HepG2 (cell line): ENCODE data around the gene STK39.

ENCODE experiments used
- KDM5A ChIP-seq: fragments of 200-600 bp; sonication (generic); IDR thresholded peaks from 2 replicates; pipeline ENCODE4 v1.7.0; 2018; ENCODE audit warnings: antibody characterized with exemption, mild to moderate bottlenecking, low read length, borderline replicate concordance
- POLR2A ChIP-seq, 2 experiments: IDR thresholded peaks; 2 replicates each; pipeline ENCODE4 v1.6.1; 2011; ENCODE audit warnings: low read depth in 2 of 2, low read length in 2 of 2, mild to moderate bottlenecking in 1 of 2, moderate library complexity in 1 of 2; ENCODE audit not compliant: insufficient read depth in 1 of 2
- REPIN1 ChIP-seq: sonication (generic); formaldehyde crosslinking; IDR thresholded peaks from 2 replicates; pipeline ENCODE4 v1.8.0; 2022; ENCODE audit warnings: missing genetic modification reagents, low read depth, mild to moderate bottlenecking, borderline replicate concordance
- TSC22D2 ChIP-seq: sonication (generic); formaldehyde crosslinking; IDR thresholded peaks from 2 replicates; pipeline ENCODE4 v1.5.1; 2020; ENCODE audit warnings: missing genetic modification reagents, mild to moderate bottlenecking, borderline replicate concordance
- ZBTB21 ChIP-seq: sonication (generic); formaldehyde crosslinking; IDR thresholded peaks from 2 replicates; pipeline ENCODE4 v1.4.0; 2020; ENCODE audit warnings: missing genetic modification reagents
- ZNF251 ChIP-seq: sonication (generic); formaldehyde crosslinking; IDR thresholded peaks from 2 replicates; pipeline ENCODE4 v1.9.0; 2021; ENCODE audit warnings: mild to moderate bottlenecking, missing genetic modification reagents
- ZNF609 ChIP-seq: sonication (generic); formaldehyde crosslinking; IDR thresholded peaks from 2 replicates; pipeline ENCODE4 v1.4.0; 2020; ENCODE audit warnings: mild to moderate bottlenecking, missing genetic modification reagents, borderline replicate concordance

- no peak for TF ChIP-seq KDM5A
- TF ChIP-seq POLR2A (IDR thresholded peaks at IDR 0.05; ENCODE audit: insufficient read depth in 1 of 2, low read depth in 2 of 2, low read length in 2 of 2) = no peak
- no peak for TF ChIP-seq REPIN1 (CRISPR knock-in tag)
- TF ChIP-seq ZNF609 = no peak
- no peak for TF ChIP-seq ZNF251 (CRISPR knock-in tag)
- TF ChIP-seq TSC22D2 = no peak
- TF ChIP-seq ZBTB21 (CRISPR knock-in tag) = no peak
Measured at GRCh38 chr2:168293766-168294165, 46.4 kb upstream of the STK39 start.
